ENCODE results near the gene HSF4.

The HSF4 gene

GRCh38 chr16:67204076-67204475 is 39.5 kb downstream of the HSF4 start:
- TF ChIP-seq SIN3A (IDR thresholded peaks at IDR 0.05; ENCODE audit: borderline replicate concordance, insufficient read depth, low read length) (no peak), POLR2AphosphoS5 (IDR thresholded peaks at IDR 0.05; ENCODE audit: low read depth, low read length) (no peak), FOXP2 (optimal IDR thresholded peaks at IDR 0.05; ENCODE audit: borderline replicate concordance, extremely low read depth, extremely low read length, insufficient read depth) (no peak), TAF1 (IDR thresholded peaks at IDR 0.05; ENCODE audit: borderline replicate concordance, insufficient read depth, low read length) (no peak), REST (IDR thresholded peaks at IDR 0.05; ENCODE audit: insufficient read depth in 1 of 2, low read depth in 2 of 2, low read length in 2 of 2) (no peak)

GRCh38 chr16:67206129-67206837 is 41.7 kb downstream of the HSF4 start:
- TF ChIP-seq POLR2AphosphoS5 (IDR thresholded peaks at IDR 0.05; ENCODE audit: low read depth, low read length) = no peak; the same call in 1 of the 2 replicates
- no peak for TF ChIP-seq TAF1 (IDR thresholded peaks at IDR 0.05; ENCODE audit: borderline replicate concordance, insufficient read depth, low read length)
- no peak for TF ChIP-seq SIN3A (IDR thresholded peaks at IDR 0.05; ENCODE audit: borderline replicate concordance, insufficient read depth, low read length)
- no peak for TF ChIP-seq REST (IDR thresholded peaks at IDR 0.05; ENCODE audit: insufficient read depth in 1 of 2, low read depth in 2 of 2, low read length in 2 of 2)
- no peak for TF ChIP-seq FOXP2 (optimal IDR thresholded peaks at IDR 0.05; ENCODE audit: borderline replicate concordance, extremely low read depth, extremely low read length, insufficient read depth)

GRCh38 chr16:67206838-67207248 is 42.3 kb downstream of the HSF4 start:
- TF ChIP-seq FOXP2 (optimal IDR thresholded peaks at IDR 0.05; ENCODE audit: borderline replicate concordance, extremely low read depth, extremely low read length, insufficient read depth) = no peak

- TF ChIP-seq REST (IDR thresholded peaks at IDR 0.05; ENCODE audit: insufficient read depth in 1 of 2, low read depth in 2 of 2, low read length in 2 of 2) = no peak
- no peak for TF ChIP-seq SIN3A (IDR thresholded peaks at IDR 0.05; ENCODE audit: borderline replicate concordance, insufficient read depth, low read length)
- TF ChIP-seq POLR2AphosphoS5 (IDR thresholded peaks at IDR 0.05; ENCODE audit: low read depth, low read length) = peak; percentile 24; the same call in 1 of the 2 replicates
These were observed 42.9 kb downstream of the HSF4 start for GRCh38 chr16:67207249-67208091.

- TF ChIP-seq POLR2AphosphoS5 (IDR thresholded peaks at IDR 0.05; ENCODE audit: low read depth, low read length) (no peak), FOXP2 (optimal IDR thresholded peaks at IDR 0.05; ENCODE audit: borderline replicate concordance, extremely low read depth, extremely low read length, insufficient read depth) (no peak), REST (IDR thresholded peaks at IDR 0.05; ENCODE audit: insufficient read depth in 1 of 2, low read depth in 2 of 2, low read length in 2 of 2) (no peak), TAF1 (IDR thresholded peaks at IDR 0.05; ENCODE audit: borderline replicate concordance, insufficient read depth, low read length) (no peak), SIN3A (IDR thresholded peaks at IDR 0.05; ENCODE audit: borderline replicate concordance, insufficient read depth, low read length) (no peak)
These were observed 43.8 kb downstream of the HSF4 start for GRCh38 chr16:67208154-67208896.
